ENCODE data around the gene TRAPPC10.

Gene TRAPPC10

DNA sequence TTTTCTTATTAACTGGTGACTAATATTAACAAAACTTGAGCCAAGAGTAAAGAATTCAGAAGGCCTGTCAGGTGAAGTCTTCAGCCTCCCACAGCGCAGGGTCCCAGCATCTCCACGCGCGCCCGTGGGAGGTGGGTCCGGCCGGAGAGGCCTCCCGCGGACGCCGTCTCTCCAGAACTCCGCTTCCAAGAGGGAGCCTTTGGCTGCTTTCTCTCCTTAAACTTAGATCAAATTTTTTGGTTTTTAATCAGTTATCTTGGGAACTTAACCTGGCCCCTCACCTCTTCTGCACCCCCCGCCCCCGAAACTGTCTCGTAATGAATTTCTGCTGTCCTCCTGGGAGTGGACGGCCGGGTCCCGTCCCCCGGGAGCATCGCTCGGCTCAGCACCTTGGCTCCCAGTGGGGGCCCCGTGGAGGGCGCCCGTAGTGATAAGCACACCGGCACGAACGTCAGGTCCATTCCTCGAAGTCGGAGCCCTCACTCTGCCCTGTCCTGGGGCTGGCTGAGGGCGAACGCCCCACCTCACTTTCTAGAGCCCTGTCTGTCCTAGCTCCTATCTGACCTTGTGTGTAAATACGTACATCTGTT is 29.5 kb upstream of the TRAPPC10 start:
- DNase-seq: no peak

DNA sequence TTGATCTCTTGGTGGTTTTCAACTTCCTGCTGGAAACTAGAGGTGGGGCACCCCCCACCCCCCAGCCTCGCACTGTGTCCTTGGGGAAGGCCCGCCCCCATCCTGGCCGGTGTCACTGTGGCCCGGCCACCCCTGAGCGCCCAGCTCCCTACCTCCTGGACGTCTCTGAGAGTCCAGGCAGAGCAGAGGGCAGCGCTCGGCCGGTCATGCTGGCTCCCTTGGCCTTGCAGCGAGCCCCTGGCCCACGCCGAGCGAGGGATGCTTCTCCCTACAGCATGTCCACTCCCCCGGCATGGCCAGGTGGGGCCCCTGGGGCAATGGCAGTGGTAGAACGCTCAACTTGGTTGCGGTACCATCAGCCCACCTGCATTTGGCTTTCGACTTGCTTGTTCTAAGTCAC is 28.7 kb upstream of the TRAPPC10 start:
- no peak for DNase-seq

DNA sequence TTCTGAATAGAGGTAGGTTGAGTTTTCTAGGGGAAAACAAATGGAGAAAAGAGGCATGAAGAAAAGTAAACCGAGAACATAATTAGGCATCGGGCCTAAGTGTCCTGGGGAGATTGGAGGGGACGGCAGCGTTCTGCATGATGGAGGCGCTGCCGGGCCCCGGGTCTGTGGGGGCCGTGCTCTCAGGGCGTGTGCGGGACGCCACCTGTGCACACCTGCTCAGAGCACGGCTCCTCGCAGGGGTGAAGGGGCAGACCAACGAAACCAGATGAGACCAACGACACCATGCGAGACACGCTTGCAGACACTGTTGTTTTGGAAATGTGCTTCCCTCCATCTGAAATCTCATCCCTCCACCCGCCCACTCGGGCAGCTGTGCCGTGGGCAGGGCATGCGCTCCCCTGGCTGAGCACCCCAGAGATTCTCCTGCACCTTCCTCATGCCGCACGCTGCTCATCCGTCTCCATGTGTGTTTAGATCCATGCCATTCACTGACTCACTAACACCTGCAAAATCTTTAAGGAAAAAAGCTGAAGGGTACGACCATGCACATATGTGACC is 28.2 kb upstream of the TRAPPC10 start:
- DNase-seq: no peak

DNA sequence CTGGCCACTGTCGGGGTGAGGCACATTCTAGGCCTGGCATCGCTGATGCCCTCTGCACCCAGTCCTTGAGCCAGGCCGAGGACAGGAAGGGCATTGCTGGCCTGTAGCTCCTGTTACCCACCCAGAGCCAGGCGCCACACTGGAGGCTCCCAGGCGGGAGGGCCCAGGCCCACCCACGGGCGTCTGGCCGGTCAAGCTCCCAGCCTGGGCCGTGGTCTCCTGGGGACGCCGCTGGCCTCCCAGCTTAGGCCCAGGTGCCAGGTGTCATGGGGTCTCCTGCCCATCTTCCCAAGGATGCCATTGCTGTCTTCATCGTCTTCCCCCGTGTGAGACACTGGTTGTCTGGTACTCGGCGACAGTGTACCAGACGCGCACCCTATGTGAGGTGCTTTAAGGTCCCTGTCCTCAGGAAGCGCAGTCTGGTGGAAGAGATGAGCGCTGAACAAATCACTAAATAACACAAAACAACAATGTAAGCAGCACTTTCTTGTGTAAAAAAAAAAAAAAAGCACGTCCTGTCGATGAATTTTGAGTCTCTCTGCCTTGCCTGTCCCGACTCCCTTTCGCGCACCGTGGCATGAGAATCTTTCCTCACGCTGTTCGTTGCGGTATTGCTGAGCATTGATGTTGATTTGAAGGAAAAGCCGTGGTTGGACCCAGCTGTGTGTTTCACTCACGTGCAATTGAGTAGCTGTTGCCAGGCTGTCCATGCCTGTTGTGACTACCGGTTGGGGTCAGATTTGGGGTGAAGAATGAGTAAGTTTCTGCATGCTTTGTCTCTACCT is 27.0 kb upstream of the TRAPPC10 start:
- no peak for DNase-seq

DNA sequence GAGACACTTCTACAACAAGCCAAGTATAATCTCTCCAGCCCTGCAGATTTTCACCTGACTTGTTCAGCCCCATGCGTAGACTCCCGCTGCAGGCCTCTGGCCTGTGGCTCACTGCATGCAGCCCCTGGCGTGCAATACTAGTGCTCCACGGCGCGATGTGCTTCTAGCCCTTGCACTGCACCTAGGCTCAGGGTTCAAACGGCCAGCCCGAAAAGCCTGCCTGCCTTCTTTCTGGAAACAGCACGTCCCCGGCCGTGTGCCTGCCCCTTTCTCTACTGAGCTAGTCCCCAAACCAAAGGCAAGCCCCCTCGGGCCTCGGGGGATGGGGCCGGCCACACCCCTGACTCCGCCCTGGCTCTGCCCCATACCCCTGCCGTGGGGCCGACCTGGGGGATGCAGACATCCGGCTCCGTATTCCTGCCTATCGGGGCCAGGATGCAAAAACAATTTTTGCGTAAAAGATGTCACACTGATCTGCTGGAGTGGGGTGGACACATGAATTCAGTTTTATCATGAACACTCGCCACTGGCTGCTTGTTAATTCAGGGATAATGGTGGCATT is 26.3 kb upstream of the TRAPPC10 start:
- no peak for DNase-seq

DNA sequence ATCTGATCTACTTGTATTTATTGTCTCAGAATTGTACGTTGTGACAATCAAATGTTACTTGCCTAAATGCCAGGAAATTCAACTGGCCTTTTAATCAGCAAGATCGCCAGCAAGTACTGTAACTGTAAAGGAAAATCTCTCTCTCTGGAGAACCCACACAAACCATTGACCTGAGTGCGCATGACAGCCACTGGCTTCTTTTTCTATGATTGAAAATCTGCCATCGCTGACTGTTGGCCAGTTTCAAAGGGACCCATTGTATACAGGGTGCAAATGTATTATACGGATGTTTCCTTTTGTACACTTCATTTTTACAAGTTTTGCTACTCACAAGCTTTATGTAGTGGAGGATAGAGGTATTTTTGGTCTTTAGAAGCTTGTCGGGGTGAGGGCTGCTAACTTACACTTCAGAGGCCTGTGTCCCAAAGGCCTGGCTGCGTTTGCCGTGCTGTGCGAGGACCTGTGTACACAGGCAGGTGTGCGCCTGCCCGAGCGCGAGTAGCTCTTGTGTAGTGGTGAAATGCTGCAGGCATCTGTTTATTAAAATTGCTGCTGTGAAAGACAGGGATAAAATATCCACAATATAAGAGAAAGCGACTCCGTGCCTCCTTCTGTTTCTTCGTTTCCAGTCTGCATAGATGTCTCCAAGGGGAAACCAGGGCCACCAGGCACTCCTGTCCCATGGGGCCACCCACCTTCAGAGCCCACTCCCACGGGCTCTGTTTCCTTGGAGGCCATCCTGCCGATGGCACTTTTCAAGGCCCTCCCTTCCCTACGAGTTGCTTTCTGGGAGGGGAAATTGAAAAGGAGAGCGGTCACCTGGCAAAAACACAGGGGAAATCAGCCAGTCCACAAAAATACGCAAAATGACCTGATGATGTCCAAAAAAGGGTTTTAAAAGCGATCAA is 25.3 kb upstream of the TRAPPC10 start:
- no peak for DNase-seq

DNA sequence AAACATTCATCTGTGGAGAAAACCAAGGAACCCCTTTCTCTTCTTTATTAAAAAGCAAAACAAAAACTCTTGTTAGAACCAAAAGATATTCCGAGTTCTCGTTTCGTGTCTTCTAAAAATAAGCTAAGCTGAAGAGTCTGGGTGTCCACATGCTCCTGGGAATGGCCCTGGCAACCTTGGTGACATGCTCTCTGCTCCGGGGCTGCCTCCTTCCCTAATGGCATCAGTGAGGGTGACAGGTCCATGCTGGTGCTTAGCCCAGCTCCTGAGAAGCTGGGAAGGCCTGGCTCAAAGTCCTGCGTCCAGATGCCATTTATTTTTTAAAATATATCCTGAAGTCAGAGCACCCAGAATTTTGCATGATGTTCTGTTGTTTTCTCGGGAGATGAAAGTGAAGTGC is 24.6 kb upstream of the TRAPPC10 start:
- DNase-seq: no peak

DNA sequence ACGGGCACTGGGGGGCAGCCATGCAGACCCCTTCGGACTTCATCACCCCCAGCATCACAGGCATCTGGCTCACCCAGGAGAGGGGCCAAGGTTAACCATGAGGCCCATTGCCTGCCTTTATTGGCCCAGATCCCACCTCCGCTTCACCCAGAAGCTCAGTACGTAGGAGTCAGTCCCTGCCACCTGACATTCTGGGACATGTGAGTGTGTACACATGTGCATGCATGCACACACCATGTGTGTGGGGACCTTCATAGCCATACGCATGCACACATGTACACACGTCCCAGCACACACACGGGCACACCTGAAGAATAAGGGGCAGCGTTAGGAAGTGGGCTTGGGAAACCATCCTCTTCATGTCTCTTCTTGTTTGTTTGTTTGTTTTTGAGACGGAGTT is 24.1 kb upstream of the TRAPPC10 start:
- DNase-seq: no peak

DNA sequence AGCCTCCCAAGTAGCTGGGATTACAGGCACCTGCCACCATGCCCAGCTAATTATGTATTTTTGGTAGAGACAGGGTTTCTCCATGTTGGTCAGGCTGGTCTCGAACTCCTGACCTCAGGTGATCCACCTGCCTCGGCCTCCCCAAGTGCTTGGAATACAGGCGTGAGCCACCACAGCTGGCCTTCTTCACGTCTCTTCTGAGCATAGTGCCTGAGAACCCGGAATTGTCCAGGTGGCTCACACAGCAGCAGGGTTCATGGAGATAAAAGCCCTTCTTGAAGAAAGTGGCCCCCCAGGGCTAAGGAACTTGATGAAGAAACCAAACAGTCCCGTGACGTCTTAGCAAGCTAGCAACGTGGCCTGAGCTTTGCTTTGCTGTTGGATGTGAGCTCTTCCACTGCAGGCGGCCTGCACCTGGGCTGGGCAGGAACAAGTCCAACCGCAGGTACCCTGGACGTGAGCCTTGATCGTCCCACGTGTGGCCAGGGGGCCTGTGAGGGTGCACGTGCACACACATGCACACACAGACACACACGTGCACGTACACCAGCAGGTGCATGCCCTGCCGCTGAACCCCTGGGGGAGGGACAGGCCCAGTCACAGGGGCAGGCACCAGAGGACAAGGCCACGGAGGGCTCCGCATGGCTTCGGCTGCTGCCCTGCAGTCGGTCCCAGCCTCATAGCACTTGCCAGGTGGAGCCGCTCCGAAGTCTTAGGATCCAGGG is 23.4 kb upstream of the TRAPPC10 start:
- no peak for DNase-seq

DNA sequence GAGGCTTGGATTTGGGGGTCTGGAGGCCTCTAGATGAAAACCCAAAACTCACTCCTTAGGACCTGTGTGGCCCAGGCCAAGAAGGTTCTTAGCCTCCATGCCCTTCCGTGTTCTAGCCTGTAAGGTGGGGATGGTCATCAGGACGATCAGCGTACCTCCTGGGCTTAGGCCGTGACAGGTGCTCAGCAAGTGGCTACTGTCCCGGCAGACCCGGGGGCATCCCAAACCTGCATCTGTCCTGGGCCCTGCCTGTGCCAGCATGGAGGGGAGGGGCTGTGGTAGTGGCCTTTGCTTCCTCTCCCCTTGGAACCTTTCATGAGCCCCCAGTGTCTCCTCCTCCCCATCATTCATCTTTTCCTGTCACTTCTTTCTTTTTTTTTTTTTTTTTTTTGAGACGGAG is 22.7 kb upstream of the TRAPPC10 start:
- no peak for DNase-seq

DNA sequence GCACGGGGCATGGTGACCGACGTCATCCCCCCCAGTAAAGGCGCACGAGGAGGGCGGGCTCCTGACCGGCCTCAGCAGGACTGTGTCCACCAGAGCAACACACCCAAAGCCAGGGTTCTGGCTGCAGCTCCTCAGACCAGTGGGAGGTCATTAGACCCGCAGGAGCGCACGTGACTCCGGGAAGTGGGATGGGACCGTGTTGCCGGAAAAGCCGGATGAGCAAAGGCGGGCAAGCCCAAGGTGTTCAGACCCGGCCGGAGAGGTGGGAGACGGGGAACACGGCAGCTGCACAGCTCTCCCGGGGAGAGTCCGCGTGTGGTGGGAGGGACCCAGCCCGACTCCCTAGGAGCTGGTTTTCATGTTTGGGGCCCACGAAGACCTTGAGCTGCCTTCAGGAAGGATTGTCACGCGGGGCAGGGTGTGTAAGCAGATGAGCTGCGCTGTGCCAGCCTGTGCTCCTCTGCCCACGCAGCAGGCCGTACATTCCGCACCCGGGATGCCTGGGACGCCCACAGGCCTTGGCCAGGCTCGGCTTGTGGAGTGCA is 20.6 kb upstream of the TRAPPC10 start:
- no peak for DNase-seq

DNA sequence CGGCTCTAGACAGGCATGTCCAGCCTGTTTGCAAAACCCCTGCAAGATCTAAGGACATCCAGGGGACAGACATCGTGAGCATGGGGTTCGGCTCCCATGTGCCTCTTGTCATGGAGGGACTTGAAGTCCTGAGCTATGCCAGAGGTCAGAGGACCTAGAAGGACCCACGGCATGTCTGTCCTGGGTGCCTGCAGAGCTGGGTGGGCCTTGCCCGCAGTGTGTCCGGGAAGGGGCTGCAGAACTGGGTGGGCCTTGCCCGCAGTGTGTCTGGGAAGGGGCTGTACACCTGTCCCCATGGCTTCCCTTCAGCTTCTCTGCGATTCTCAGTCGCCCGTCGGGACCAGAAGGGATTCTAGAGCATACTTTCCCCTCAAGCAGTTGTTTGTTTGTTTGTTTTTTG is 20.0 kb upstream of the TRAPPC10 start:
- DNase-seq: no peak

DNA sequence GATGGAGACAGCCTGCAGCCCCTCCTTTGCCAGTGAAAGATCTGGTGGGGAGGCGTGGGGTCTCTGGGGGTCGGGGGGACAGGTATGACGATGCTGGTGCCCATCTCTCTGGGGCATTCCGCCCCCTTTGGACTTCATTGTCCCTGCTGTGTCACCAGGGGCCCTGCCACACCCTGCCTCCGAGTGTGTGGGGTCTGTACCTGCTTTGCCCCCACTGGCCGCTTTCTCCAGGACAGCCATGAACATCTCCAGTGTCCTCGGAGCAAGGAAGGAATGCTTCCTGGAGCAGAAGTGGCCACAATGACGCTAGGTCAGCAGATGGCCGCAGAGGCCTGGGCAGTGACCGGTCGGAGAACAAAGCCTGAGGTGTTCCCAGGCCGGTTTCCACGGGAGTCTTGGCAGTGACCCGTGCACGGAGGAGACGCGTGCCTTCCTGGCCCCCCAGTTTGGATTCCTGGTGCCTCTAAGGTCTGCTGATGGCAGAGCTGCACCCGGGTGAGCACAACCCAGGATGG is 18.6 kb upstream of the TRAPPC10 start:
- DNase-seq: no peak

DNA sequence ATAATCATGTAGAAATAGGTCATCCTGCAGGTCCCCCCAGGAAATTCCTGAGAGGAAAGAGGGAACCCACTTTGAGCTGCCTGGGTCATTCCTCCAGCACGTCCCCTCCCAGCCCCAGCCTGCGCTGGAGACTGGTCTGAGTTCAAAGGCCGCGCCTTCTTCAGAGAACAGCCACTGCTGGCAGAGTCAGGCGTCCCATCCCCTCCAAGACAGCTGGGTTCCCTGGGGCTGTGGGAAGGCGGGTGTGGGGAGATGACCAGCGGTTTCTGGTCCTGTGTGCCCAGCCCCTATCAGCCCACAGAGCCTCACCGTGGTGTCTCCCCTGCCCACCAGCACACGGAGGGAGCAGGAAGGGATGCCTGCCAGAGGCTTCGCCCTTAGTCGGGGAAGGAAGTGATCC is 18.0 kb upstream of the TRAPPC10 start:
- DNase-seq: no peak

DNA sequence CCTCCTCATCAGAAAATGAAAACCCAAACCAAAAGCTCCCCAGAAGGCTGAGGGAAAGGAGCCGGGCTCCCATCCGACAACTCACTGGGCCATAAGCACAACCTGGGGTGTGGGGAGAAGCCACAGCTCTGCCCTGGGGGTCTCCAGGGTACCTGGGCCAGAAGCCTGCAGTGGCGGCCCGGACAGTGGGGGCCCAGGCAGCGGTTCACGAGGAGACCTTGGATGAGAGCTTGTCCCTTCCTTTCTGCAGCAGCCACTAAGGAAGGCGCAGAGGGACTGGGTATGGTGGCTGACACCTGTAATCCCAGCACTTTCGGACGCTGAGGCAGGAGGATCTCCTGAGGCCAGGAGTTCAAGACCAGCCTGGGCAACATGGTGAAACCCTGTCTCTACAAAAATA is 17.5 kb upstream of the TRAPPC10 start:
- DNase-seq: no peak

DNA sequence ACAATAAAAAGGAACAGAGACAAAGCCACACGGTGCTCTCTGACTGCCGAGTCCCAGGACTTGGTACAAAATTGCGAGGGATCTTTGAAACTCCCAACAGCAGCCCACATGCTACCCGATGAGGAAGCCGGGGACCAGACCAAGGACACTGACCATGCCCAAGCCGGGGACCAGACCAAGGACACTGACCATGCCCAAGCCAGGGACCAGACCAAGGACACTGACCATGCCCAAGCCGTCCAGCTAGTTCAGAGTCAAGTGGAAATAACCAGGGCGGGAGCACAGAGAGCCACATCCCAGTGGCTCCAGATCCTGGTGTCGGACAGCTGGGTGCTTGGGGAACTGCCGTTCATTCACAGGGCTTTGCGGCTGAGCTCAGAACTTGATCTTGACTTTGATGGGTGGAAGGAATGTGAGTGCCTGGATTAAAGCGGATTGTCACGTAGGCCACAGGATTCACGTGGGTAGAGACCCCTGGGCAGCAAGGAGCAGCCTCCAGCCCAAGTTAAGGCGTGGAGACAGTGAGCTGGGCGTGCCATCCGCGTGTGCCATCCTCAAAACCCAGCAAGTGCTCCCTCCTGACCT is 16.5 kb upstream of the TRAPPC10 start:
- DNase-seq: no peak

DNA sequence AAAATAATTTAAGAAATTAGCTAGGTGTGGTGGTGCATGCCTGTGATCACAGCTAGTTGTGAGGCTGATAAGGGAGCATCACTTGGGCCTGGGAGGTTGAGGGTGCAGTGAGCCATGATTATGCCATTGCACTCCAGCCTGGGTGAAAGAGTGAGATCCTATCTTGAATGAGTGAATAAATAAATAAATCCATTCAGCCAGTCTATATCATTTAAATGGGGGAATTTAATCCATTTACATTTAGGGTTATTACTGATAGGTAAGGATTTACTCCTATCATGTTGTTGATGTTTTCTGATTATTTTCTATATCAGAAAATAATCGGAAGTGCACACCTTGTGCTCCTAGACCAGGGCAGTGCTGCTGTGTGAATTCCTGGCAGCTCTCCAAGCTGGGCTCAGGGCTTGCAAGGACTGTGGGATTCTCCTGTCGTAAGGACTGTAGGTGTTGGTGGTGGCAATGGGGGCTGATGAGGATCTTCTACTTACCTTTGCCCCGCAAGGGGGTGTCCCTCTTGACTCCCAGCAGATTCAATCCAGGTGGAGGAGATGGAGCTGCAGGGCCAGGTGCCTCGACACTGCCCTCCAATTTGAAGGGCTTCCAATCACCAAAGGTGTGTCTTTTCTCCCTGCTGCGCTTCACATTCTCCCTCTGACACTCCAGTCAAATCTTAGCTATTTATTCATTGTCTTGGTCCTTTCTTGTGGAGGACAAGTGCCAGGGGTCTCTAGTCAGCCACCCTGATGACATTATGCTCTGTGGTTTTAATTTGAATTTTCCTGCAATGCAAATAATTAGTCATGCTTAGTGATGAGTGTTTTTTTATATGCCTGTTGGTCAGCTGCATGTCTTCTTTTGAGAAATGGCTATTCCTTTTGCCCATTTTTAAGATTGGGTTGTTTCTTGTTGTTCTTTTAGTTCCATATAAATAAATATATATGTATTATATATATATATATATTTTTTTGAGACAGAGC is 14.1 kb upstream of the TRAPPC10 start:
- no peak for DNase-seq

DNA sequence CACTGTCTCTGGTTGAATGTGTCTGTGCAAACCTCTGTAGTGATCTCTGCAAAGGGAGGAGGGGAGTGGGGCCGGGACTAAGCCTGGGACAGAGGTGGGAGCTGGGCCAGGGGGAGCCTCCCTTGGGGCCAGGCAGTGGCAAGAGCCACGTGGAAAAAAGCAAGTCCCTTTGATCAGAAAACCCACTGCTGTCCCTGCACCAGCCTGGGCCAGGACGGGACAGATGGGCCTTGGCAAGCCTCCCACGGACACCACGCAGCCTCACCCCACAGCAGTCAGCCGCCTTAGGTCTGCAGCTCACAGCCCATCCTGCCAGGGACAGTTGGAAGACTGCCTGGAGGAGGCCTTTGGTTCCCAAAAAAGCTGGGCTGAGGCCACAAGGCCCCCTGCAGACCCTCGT is 11.7 kb upstream of the TRAPPC10 start:
- no peak for DNase-seq

DNA sequence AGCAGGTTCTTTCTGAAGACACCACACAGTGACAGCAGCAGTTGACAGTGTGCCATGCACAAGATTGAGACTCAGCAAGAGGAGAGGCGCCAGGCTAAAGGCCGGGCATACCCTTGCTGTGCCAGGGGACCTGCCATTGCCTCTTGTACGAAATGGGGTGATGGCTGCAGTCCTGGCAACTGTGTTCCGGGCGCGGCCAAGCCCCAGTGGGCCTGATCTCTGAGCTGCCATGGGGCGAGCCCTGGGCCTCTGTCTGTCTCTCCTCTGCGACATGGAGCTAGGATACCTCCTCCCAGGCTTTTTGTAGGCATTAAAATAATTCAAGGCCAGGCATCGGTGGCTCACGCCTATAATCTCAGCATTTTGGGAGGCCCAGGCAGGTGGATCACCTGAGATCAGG is 9.6 kb upstream of the TRAPPC10 start:
- no peak for DNase-seq

DNA sequence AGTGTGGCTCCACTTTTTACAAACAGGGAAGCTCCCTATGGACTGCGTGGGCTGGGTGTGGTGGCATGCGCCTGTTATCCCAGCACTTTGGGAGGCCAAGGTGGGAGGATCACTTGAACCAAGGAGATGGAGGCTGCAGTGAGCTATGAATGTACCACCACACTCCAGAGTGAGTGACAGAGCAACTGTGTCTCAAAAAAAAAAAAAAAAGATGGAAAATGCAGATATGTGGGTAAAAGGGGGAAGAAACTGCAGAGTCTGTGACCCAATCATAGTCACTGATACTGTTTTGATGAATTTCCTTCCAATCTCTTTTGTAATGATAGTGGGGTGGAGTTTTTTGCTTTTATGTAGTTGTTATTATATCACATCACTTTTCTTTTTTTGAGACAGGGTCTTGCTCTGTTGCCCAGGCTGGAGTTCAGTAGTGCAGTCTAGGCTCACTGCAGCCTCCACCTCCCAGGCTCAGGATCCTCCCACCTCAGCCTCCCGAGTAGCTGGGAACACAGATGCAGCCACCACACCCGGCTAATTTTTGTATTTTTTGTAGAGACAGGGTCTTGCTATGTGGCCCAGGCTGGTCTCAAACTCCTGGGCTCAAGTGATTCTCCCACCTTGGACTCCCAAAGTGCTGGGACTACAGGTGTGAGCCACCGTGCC is 8.7 kb upstream of the TRAPPC10 start:
- DNase-seq: no peak

Measured in activated CD4-positive, alpha-beta T cell treated with anti-CD3 and anti-CD28 coated beads for 4 hours (primary cell).